Thoracic aorta (tissue), 2 donors: Measurements from ENCODE around the gene RPL28. TPM values are rescaled to one million over a fixed set of nuclear protein-coding genes. Genes with fewer than 3 reads are reported as not detected.

Experiments used
- ATAC-seq: fragments of 150-250 bp; one replicate; pipeline ENCODE4 v1.8.0; 2017; ENCODE audit warnings: low read depth; ENCODE audit not compliant: insufficient number of reproducible peaks, low FRiP score
- DNase-seq: peaks from one replicate; pipeline ENCODE4 v3.0.0-alpha.2; 2020; ENCODE audit warnings: low spot score
- H3K27ac ChIP-seq, 2 donors: fragments of 200-600 bp; sonication (generic); 1 replicate in 1 of 2; 2 replicates in 1 of 2; pipeline ENCODE4 v1.5.1; 2016; ENCODE audit warnings: mild to moderate bottlenecking in 2 of 2, moderate library complexity in 2 of 2
- H3K27me3 ChIP-seq: fragments of 200-600 bp; sonication (generic); replicated peaks from 2 replicates; pipeline ENCODE4 v1.6.0; 2016; ENCODE audit warnings: mild to moderate bottlenecking; ENCODE audit not compliant: insufficient read depth
- H3K36me3 ChIP-seq: fragments of 200-600 bp; sonication (generic); one replicate; pipeline ENCODE4 v1.5.1; 2016
- H3K4me1 ChIP-seq, 2 donors: fragments of 200-600 bp; sonication (generic); 1 replicate in 1 of 2; 2 replicates in 1 of 2; pipeline versions ENCODE4 v1.5.1 to v1.6.0; 2016; ENCODE audit warnings: low read depth in 2 of 2, mild to moderate bottlenecking in 1 of 2; ENCODE audit not compliant: control insufficient read depth in 1 of 2
- H3K4me3 ChIP-seq: fragments of 200-600 bp; sonication (generic); 2 replicates; pipeline ENCODE4 v1.5.1; 2016; ENCODE audit warnings: mild to moderate bottlenecking
- H3K9me3 ChIP-seq: fragments of 200-600 bp; sonication (generic); 2 replicates; pipeline ENCODE4 v1.5.1; 2016
- CTCF ChIP-seq: fragments of 200-600 bp; sonication (generic); IDR thresholded peaks from one replicate; pipeline ENCODE4 v1.5.1; 2019; ENCODE audit warnings: antibody characterized with exemption
- total RNA-seq, 2 donors: library from RNA; depleted of rRNA; stranded (reverse); fragments of >200 nt; gene quantifications; one replicate each; pipeline versions ENCODE4 v1.1.0 to v1.2.3, GENCODE V29; 2016

Gene RPL28
- total RNA-seq, 2 donors from 2014 or later: 175 to 274 TPM

GRCh38 chr19:55354698-55355212 lies 31.0 kb upstream of the RPL28 start, which contains the start of gene COX6B2:
Gene COX6B2, minus strand, starts transcription at chr19:55354719. Its CDS starts 198 bp downstream, at chr19:55354521.
- H3K27me3 ChIP-seq: peaks cover 6% of the 10 kb centered on the region
- no peak for TF ChIP-seq CTCF
- peak within 1 kb of the TSS; percentile 54 for H3K4me3 ChIP-seq
- no peaks in the 10 kb centered on the region for H3K9me3 ChIP-seq
- H3K36me3 ChIP-seq: no peaks in the 10 kb centered on the region
- H3K4me1 ChIP-seq: peaks cover 4 to 12% of the 10 kb centered on the region in 2 donors
- DNase-seq (no peak), ATAC-seq (no peak)
- no peak within 1 kb of the TSS for H3K27ac ChIP-seq

DNA sequence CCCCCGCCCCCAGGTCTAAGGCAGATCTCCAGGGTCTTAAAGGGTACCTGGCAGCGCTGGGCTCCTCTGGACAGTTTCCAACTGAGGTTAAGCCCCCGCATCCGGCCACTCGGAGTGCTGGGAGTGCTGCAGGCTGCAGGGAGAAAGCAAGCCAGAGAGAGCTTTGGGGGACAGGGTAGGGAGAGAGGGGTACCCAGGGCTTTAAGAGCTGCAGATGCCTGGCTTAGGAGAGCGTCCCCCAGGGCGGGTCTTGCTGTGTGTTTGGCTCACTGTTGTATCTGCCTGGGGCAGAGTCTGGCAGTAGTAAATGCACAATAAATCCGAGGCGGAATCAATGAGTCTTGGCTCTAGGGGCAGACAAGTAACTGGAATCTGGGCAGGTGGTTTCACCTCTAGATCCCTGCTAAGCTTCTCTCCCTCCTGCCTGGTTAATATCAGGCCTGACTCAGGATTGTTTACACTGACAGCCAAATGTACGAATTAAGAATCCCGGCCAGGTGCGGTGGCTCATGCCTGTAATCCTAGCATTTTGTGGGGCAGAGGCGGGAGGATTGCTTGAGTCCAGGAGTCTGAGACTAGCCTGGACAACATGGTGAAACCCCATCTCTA lies 30.4 kb upstream of the RPL28 start:
- no peak for ATAC-seq
- no peak for DNase-seq
- Histone ChIP-seq H3K36me3 (no peaks in the 10 kb centered on the region), H3K27ac (no peak overlapping the region), H3K27me3 (peaks cover 6% of the 10 kb centered on the region), H3K9me3 (no peaks in the 10 kb centered on the region), H3K4me1 (peaks cover 4 to 12% of the 10 kb centered on the region in 2 donors), H3K4me3 (no peak overlapping the region)
- TF ChIP-seq CTCF: no peak

DNA sequence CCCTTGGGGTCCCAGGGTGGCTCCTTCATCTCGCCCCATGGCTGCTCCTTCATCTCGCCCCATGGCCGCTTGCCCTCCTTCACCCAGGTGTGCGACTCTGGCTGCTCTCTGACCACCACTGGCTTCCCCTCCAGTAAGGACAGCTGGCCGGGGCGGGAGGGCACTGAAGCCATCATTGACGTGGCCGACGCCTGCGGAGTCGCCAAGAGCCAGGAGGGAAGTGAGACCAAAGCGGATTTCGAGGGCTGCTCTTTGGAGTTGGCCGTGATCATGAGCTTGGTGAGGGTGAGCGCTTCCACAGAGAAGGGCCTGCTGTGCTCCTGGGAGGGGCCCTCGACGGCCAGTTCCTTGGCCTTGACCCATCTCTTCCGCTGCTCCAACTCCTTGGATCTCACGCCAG lies 27.2 kb upstream of the RPL28 start:
- H3K9me3 ChIP-seq: no peaks in the 10 kb centered on the region
- TF ChIP-seq CTCF: no peak
- no peak overlapping the region for H3K4me3 ChIP-seq
- H3K36me3 ChIP-seq: no peaks in the 10 kb centered on the region
- no peak overlapping the region for H3K27ac ChIP-seq
- DNase-seq (no peak), ATAC-seq (no peak)
- H3K4me1 ChIP-seq: peaks cover 1 to 8% of the 10 kb centered on the region in 2 donors
- H3K27me3 ChIP-seq: no peaks in the 10 kb centered on the region

GRCh38 chr19:55358943-55359908 lies 26.5 kb upstream of the RPL28 start:
- Histone ChIP-seq H3K27ac (no peak overlapping the region), H3K4me1 (peaks cover 0 to under 1% of the 10 kb centered on the region in 2 donors), H3K4me3 (no peak overlapping the region), H3K9me3 (no peaks in the 10 kb centered on the region), H3K27me3 (no peaks in the 10 kb centered on the region), H3K36me3 (no peaks in the 10 kb centered on the region)
- TF ChIP-seq CTCF: no peak
- no peak for DNase-seq
- ATAC-seq: no peak

DNA sequence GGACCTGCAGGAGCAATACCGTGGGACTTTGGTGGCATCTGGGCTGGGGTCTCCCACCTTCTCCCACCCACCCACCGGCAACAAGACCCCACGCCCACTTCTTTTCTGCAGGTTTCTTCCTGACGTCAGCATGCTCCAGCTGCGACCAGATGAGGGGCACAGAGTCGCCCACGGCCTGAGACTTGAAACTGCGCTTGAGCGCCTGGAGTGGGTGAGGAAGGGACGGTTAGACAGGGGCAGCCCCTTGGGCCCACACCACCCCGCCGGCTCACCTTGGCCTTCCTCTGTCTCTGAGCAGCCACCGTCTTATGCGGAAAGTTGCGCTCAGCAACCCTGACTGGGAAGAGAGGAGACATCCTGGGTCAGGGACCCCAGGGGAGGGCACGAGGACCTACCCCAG lies 24.8 kb upstream of the RPL28 start:
- H3K27me3 ChIP-seq: no peaks in the 10 kb centered on the region
- DNase-seq (no peak), ATAC-seq (no peak)

More for the DNA sequence above, 24.8 kb upstream of the RPL28 start:
- Histone ChIP-seq H3K27ac (no peak overlapping the region), H3K36me3 (no peaks in the 10 kb centered on the region), H3K4me1 (no peaks in the 10 kb centered on the region), H3K4me3 (no peak overlapping the region), H3K9me3 (no peaks in the 10 kb centered on the region)
- no peak for TF ChIP-seq CTCF
